Measurements from ENCODE around the gene RPL13.
"Not testable (repeated sequence)": the region's sequence is repeated elsewhere in the genome, so short reads cannot be mapped to it uniquely, and the experiment has no call there.

RPL13 gene

DNA sequence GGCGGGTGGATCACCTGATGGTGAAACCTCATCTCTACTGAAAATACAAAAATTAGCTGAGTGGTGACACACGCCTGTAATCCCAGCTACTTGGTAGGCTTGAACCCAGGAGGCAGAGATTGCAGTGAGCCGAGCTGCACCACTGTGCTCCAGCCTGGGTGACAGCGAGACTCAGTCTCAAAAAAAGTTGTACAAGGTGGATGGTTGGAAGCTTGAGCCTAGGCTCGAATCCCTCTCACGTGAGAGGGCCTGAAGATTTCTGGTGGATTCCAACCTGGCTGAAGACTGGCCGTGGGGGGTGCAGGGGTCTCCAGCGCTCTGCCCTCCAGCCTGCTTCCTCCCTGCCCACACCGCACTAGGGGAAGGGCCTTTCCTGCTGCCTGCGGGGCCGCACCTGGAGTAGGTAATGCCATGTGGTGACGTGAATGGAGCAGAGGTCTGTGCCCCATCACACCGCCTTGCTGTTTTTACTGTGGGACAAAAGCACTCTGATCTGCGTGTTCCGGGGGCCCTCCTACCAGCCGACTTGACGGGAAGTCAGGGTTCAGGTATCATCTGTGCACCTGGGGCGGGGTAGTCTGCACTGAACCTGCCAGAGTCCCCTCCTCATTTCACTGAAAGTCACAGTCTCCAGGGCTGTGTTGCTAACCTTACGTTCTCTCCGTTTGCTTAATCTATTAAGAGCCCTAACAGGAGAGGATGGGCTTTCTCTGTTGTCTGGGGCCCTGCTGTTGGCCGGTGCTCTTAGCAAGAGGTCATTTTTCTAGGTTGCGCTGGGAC lies 4.2 kb downstream of the RPL13 start:
- peak; percentile 45 for DNase-seq

DNA sequence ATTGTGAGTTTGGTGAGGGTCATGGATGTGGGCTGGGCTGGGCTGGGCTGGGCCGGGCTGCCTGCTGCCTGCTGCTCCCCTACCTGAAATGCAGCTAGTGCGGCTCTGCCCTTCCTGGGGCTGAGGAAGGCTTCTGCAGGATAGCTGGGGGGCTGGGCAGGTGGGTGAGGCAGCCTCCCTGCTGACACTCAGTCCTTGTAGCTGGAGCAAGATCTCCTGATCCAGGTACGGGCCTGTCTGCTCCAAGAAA lies 4.7 kb downstream of the RPL13 start:
- no peak for DNase-seq

DNA sequence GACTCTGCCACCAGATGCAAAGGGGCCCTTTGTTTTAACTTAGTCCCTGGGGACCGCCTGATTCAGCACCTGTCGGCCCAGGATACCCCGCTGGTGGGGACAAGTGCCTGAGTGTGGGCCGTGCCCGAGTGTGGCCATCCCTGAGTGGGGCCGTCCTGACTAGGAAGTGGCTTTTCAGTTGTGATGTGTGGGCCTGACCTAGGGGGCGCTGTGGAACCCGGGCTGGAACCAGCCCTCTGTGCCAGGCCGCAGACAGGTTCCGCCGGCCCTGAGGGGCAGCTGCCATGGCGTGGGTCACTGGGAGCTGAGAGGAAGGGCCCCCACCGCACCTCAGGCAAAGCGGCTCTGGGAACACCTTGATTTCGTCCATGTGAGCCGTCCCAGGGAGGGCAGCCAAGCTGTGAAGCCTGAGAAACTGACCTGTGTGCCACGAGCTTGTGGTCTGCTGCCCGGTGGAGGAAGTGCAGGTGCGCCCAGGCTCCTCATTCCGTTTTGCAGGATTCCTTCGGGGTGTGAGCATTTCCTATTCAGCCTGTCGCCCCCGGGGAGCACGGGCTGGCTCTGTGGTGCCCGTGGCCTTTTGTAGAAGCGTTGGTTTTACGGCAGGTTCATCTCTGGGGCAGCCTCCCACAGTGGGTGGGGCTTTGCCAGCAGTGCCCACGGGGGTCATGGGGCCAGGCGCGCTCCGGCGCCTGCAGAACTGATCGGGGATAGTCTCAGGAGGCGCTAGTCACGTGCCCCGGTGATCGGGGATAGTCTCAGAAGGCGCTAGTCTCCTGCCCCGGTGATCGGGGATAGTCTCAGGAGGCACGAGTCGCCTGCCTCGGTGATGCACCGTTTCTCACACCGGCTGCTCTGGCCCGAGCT lies 5.3 kb downstream of the RPL13 start:
- peak; percentile 74 for DNase-seq

DNA sequence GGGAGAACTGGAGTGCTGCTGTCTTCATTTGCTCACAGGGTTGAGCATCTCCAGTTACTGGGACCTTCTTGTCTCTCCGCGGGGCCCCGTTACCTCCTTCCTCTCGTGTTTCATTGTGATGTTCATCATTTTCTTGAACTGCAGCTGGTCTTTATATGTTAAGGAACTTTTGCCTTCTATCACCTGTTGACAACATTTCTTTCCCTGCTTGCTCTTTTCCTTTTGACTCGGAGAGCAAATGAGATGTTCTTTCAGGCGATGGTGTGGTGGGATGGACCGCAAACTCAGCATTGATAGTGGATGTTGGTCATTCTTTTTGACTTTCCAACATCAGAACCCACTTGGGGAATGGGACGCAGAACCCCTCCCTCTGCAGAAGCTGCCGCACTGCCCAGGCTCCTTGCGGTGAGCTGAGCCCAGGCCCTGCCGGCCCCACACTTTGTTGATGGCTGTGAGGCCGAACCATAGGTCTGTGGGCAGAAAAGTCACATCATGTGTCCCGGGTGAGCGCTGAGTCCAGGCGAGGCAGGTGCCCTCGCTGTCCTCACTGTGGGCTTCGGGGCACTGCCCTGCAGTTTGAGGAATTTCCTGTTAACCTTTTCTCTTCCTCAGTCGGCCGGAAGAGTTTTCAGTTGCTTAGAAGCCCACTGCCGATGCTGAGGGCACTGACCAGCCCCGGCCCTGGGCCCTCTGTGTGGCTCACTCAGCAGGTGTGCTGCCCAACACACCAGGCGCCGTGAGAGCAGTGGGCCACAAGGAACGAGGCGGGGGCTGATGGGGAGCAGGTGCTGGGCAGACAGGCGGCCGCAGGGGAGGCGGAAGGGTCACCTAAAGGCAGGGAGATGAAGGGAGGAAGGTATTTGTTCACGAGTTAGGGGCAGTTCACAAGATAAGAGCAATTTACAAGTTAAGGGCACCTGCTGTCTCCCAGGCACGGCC lies 7.4 kb downstream of the RPL13 start:
- DNase-seq = no peak

DNA sequence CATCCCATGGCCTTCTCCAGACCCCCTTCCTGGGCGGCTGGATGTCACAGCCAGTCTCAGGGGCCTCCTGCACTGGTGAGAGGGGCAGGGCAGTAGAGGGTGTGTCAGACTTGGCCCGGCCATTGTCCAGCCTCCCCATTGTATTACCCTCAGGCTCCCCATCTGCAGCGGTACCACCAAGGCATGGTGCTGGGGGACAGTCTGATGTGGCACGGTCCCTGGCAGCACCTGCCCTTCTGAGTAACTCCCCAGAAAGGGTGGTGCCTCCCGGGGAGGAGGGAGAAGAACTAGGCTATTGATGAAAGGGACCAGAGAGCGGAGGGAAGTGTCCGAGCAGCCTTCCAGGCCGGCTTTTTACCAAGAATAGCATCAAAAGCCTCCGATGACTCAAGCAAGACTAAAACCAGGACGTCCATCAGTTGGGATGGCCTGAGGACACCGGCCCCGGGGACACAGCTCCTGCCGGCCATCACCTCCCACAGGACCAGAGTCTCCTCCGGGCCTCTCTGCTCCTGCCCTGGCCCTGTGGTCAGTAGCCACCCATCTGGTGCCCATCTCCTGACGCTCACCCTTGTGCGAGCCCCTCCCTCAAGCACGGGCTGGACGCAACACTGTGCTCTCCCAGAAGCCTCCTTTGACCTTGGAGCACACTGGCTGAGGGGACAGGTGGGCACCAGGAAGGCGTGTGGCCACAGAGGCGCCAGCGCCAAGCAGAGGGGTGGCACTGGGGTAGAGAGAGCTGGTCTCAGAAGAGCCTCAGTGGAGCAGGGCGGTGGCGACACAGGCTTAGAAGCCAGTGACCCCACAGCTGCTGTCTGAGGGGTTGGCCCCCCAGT lies 9.2 kb downstream of the RPL13 start:
- DNase-seq = no peak

DNA sequence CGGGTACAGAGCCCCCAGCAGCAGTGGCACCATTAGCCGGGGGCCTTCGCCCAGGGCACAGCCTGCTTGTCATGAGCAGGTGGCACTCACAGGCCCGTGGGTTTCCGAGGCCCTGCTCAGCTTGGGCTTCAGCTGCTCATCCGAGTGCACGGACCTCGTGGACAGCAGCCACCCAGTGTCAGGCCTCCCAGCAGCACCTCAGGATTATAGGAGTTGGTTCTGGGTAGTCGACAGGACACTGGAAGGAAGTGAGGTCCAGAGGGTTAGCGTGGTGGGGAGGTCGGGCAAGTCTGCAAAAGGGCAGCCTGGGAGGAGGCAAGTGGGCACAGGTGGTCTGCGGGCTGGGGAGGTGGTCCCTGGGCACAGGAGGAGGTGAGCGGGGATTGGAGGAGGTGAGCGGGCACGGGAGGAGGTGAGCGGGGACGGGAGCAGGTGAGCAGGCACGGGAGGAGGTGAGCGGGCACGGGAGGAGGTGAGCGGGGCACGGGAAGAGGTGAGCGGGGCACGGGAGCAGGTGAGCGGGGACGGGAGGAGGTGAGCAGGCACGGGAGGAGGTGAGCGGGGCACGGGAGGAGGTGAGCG lies 10.0 kb downstream of the RPL13 start:
- DNase-seq = no peak

DNA sequence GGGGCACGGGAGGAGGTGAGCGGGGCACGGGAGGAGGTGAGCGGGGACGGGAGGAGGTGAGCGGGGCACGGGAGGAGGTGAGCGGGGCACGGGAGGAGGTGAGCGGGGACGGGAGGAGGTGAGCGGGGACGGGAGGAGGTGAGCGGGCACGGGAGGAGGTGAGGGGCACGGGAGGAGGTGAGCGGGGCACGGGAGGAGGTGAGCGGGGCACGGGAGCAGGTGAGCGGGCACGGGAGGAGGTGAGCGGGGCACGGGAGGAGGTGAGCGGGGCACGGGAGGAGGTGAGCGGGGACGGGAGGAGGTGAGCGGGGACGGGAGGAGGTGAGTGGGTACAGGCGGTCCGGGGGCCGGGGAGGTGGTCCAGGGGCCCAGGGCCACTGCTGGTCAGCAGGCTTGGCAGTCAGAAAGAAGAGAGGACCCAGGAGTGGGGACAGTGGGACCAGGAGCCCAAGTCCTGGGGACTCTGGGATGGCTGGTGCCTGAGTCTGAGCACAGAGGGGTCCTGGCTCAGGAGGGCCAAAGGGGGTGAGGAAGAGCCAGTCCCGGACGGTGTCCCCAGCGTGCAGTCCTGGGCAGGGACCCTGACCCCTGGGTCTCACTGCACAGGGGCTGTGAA lies 10.6 kb downstream of the RPL13 start:
- DNase-seq = not testable (repeated sequence)

DNA sequence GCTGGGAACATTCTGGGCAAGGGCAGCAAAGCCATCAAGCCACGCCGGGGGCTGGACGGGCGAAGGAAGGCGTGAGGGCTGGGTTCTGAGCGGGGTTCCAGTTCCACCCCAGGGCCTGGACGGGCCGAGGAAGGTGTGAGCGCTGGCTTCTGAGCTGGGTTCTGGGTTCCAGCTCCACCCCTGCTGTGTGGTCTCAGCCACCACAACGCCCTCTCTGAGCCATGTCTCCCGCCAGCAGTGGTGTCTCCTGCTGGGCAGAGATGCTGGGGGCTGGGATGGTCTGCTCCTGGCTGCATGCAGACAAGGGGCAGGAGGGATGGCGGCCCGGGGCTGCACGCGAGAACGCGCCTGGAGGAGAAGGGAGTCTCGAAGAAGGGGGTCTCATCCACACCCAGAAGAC lies 11.2 kb downstream of the RPL13 start:
- DNase-seq = no peak

DNA sequence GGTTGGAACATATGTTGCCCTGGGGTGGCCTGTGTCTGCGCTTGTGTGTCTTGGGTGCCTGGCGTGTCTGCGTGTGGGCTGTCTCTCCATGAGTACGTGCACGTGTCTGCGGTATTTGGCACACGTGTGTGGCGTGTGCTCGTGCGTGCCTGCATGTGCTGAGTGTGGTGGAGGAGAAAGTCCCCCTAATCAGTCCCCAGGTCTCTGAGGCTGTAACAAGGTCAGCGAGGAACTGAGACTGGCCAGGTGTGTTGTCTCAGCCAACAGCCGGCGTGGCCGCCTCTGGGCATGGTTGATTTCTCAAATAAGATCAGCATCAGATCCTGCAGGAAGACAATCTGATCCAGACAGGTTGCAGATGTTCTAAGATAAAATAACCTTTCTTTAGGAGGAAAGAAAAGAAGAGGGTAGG lies 11.6 kb downstream of the RPL13 start:
- DNase-seq = no peak

DNA sequence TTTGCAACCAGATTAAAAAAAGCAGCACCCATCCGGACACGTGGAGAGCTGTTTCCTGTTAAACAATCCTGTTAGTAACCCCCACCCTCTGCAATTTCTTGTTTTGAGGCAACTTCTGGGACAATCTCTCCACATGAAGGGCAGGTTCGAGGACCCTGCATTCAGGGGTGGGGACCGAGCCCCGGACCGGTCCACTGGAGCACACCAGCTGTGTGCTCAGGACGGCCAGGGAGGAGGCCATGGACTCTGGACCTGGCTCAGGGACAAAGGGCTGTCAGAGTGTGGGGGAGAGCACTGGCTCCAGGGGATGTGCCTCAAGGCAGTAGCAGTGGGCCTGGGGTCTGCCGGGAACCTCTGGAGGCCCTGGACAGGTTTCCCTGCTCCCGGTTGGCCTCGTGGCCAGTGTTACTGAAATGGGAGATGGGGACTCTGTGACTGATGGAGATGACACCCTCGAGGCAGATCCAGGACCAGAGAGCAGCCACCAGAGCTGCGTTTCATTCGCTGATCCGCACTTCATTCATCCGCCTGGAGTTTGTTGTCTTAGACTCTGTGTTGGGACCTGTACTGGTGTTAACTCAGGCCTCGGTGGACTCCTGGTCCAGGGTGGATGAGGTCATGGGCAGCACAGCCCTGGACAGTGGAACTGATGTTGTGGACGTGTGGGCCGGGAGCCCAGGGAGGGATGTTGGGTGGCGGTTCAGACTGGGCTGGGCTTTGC lies 12.2 kb downstream of the RPL13 start:
- DNase-seq = no peak

DNA sequence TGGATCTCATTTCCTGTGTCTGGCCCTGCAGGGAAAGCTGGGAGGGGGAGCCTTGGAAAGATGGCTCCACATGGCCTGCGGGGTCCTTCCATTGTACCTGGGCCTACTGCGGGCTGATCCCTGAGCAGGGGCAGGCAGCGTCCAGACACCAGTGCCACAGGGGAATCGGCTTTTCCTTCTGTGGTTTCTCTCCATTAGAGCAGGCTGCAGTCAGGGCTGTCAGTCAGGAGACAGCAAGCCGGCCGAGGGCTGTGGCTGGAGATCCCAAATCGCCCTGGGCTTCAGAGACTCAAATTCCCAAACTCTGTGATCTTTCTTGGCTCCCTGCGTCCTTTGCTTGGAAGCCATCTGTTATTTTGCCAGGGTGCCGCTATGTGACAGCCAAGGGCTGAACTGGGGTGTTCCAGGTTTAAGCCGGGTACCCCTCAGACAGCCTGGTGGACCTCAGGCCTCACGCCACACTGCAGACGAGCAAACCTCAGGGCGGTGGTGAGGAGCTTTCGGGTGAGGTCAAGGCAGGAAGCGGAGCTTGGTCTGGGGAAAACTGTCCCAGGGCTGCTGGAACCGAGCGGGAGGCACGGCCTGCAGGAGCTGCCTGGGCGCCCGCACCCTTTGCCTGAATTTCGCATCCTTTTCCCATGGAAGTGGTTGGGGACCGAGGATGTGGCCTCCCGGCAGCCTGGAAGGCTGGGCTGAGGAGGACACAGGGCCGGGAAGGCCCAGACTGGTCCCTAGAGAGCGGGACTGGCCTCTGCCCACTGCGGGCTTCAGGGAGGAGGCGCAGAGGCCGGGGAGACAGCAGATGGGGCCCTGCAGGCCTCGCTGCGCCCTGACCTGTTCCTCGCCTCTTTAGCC lies 13.6 kb downstream of the RPL13 start:
- no peak for DNase-seq

DNA sequence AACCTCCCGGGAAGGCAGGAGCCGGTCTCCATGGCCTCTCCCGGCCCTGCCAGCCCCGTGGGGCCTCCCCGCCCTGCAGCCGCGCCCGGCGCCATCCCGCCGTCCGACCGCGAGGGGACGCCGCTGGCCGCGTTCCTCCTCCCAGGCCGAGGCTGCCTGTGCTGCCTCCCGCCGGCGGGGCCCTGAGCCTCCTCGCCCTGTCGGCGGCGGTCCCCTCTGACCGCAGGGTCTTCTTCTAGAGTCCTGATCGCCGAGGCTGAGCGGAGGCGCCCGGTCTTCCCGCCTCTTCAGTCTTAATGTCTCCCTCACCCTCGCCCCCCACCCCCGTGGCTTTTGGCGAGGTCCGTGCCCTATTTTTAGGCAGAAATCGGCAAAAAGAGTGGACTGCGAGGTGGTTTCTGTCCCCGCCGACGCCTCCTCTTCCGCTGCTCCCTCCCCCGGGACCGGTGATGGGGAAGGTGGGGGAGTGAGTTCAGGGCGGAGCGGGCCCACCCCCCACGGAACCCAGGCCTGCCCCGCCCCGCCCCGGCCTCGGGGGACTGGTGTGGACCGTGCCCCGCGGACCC lies 14.3 kb downstream of the RPL13 start:
- peak; percentile 73 for DNase-seq

DNA sequence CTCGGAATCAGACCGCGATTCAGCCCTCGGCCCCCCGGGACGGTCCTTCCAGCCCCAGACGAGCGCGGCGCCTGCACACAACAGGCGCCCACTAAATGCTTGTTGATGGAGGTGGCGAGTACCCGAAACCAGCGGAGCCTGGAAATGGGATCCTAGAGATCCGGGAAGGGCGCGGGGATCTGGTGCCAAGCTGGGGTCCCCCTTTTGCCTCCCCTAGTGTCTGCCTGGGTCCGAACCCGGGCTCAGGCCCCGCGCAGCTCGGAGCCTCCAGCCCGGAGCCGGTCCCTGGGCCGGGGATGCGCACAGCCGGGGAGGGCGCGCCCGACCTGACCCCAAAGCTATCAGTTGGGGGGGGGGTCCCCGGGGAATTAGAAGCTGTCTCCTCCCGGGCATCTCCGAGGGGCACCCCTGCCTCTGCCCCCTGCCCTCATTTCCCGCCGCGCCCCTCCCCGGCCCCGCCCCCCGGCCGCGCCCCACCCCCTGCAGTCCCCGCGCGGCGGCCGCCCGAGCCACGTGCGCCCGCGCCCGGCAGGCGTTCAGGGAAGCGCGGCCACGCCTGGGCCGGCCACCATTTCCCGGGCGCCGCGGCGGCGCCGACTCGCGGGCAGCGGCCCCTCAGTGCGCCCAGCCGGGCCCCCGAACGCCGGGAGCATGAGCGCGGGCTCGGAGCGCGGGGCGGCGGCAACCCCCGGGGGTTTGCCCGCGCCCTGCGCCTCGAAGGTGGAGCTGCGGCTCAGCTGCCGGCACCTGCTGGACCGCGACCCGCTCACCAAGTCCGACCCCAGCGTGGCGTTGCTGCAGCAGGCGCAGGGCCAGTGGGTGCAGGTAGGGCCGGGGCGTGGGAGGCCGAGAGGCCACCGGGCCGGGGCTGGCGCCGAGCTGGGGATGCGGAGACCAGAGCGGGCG lies 15.0 kb downstream of the RPL13 start, which contains the start of gene CPNE7:
CPNE7 (plus strand) TSS at position 512 of the 906 bp plus-strand sequence; CDS start at position 652, 140 bp downstream.
- no peak for DNase-seq

DNA sequence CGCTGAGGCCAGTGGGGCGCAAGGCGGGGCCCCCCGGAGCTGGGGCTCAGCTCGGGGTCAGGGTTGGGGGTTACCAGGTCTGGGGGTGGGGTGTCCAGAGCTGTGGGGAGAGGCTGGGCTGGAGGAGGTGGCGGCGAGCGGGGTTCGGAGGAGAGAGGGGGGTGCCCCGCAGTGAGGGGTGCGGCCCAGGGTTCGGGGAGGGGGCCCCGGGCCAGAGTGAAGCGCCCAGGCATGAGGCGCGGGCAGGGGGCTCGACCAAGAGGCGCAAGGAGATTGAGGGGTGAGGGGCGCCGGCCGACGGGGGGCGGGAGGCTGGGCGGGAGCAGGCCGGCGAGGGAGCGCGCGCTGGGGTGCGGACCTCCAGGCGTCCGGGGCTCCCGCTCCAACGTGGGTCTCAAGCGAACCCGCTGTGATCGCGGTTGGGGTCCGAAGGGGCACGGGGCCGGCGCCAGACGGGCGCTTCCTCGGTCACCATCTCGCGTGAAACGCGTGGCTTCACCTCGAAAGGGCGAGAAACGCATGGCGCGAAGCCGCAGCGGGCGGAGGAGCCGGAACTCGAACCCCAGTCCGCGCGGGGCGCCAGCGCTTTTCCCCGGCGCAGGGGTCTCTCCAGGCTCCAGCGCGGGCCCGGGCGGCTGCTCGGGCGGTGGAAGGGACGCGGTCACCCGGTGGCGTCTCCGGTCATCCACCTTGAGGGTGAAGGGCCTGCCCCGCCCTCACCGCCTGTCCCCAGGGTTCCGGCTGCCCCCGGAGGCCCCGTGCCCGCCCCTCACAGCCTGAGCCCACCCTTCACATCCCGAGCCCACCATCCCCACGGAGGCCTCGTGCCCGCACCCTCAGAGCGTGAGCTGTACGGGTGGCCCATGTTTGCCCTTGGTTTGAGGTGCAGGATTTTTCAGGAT lies 15.9 kb downstream of the RPL13 start:
- DNase-seq = no peak

DNA sequence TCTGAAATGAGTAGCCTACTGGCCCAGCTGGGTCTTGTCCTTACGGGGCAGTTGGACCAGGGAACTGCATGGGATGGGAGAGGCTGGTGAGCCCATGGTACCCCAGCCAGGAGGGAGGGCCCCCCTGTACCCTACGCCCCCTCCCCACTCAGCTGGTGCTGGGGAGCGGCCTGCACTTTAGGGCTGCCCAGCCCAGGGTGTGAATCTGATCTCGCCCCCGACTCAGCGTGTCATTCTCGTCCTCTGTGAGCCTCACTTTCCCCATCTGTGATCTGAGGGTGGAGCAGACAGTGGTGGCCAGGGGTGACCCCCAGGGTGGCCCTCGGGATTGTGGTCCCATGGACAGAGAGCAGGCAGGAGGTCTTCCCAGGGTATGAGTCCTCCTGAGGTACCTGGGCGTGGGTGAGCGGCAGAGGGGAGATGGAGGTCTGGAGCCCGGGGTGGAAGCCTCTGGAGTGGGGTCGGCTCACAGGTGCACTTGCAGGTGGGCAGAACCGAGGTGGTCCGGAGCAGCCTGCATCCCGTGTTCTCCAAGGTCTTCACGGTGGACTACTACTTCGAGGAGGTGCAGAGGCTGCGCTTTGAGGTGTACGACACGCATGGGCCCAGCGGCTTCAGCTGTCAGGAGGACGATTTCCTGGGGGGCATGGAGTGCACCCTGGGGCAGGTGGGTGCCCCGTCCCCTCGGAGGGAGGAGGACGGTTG lies 16.7 kb downstream of the RPL13 start:
- no peak for DNase-seq

DNA sequence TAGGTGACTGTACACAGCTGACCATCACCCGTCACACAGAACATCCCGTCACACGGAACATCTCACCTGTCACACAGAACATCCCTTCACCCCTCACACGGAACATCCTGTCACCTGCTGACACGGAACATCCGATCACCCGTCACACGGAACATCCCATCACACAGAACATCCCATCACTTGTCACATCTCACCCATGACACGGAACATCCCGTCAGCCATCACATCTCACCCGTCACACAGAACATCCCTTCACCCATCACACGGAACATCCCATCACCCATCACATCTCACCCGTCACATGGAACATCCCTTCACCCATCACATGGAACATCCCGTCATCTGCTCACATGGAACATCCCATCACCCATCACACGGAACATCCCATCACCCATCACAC lies 18.9 kb downstream of the RPL13 start:
- no peak for DNase-seq
